Activated naive CD4-positive, alpha-beta T cell treated with anti-CD3 and anti-CD28 coated beads, Interleukin-2, amount 50 U/mL, for 24 hours (primary cell): Measurements from ENCODE around the gene LRRC49.
"Not testable (repeated sequence)": the region's sequence is repeated elsewhere in the genome, so short reads cannot be mapped to it uniquely, and the experiment has no call there.

ENCODE experiments used
- H3K27ac Mint-ChIP-seq: one replicate; pipeline ENCODE4 v1.8.0; 2021; ENCODE audit warnings: mild to moderate bottlenecking, mixed read lengths
- H3K27me3 Mint-ChIP-seq: one replicate; pipeline ENCODE4 v1.8.0; 2021; ENCODE audit warnings: mixed read lengths
- H3K36me3 Mint-ChIP-seq: one replicate; pipeline ENCODE4 v1.8.0; 2021; ENCODE audit warnings: mixed read lengths
- H3K4me1 Mint-ChIP-seq: one replicate; pipeline ENCODE4 v1.8.0; 2021; ENCODE audit warnings: mixed read lengths
- H3K4me3 Mint-ChIP-seq: one replicate; pipeline ENCODE4 v1.8.0; 2021; ENCODE audit warnings: mild to moderate bottlenecking, mixed read lengths
- H3K9me3 Mint-ChIP-seq: one replicate; pipeline ENCODE4 v1.8.0; 2021; ENCODE audit warnings: mixed read lengths

Gene LRRC49

GRCh38 chr15:70936326-70936725 lies 43.7 kb downstream of the LRRC49 start:
- Mint-ChIP-seq H3K27ac (no peak overlapping the region), H3K27me3 (peaks cover 13% of the 10 kb centered on the region), H3K4me1 (no peaks in the 10 kb centered on the region)

GRCh38 chr15:70943285-70943684 lies 50.7 kb downstream of the LRRC49 start:
- not testable (repeated sequence) for H3K4me3 Mint-ChIP-seq, H3K36me3 Mint-ChIP-seq, H3K9me3 Mint-ChIP-seq, H3K4me1 Mint-ChIP-seq, H3K27ac Mint-ChIP-seq
- H3K27me3 Mint-ChIP-seq = peaks cover 11% of the 10 kb centered on the region

More at GRCh38 chr15:70936326-70936725, 43.7 kb downstream of the LRRC49 start:
- no peaks in the 10 kb centered on the region for H3K9me3 Mint-ChIP-seq
- no peak overlapping the region for H3K4me3 Mint-ChIP-seq
- H3K36me3 Mint-ChIP-seq = no peaks in the 10 kb centered on the region

- Mint-ChIP-seq H3K27ac (no peak overlapping the region), H3K4me1 (no peaks in the 10 kb centered on the region), H3K9me3 (peaks cover 11% of the 10 kb centered on the region), H3K36me3 (no peaks in the 10 kb centered on the region), H3K27me3 (peaks cover 22% of the 10 kb centered on the region), H3K4me3 (no peak overlapping the region)
These were observed 55.0 kb downstream of the LRRC49 start for GRCh38 chr15:70947351-70948335.

- Mint-ChIP-seq H3K27me3 (peaks cover 28% of the 10 kb centered on the region), H3K27ac (no peak overlapping the region), H3K9me3 (peaks cover 11% of the 10 kb centered on the region), H3K4me3 (no peak overlapping the region), H3K4me1 (no peaks in the 10 kb centered on the region), H3K36me3 (no peaks in the 10 kb centered on the region)
These were observed 58.3 kb downstream of the LRRC49 start for GRCh38 chr15:70950953-70951352.

- Mint-ChIP-seq H3K27ac (no peak overlapping the region), H3K36me3 (no peaks in the 10 kb centered on the region), H3K27me3 (peaks cover 33% of the 10 kb centered on the region), H3K4me1 (no peaks in the 10 kb centered on the region), H3K4me3 (no peak overlapping the region), H3K9me3 (peaks cover 11% of the 10 kb centered on the region)
These were observed 61.5 kb downstream of the LRRC49 start for GRCh38 chr15:70954171-70954570.

GRCh38 chr15:70954733-70955132 lies 62.1 kb downstream of the LRRC49 start:
- Mint-ChIP-seq H3K9me3 (peaks cover 11% of the 10 kb centered on the region), H3K36me3 (no peaks in the 10 kb centered on the region), H3K4me1 (no peaks in the 10 kb centered on the region), H3K27me3 (peaks cover 32% of the 10 kb centered on the region), H3K27ac (no peak overlapping the region), H3K4me3 (no peak overlapping the region)

GRCh38 chr15:70955151-70955550 lies 62.5 kb downstream of the LRRC49 start:
- Mint-ChIP-seq H3K36me3 (no peaks in the 10 kb centered on the region), H3K4me3 (no peak overlapping the region), H3K9me3 (peaks cover 11% of the 10 kb centered on the region), H3K4me1 (no peaks in the 10 kb centered on the region), H3K27me3 (peaks cover 32% of the 10 kb centered on the region), H3K27ac (no peak overlapping the region)

GRCh38 chr15:70956201-70956995 lies 63.8 kb downstream of the LRRC49 start:
- H3K27me3 Mint-ChIP-seq = peaks cover 28% of the 10 kb centered on the region

GRCh38 chr15:70962084-70962483 lies 69.5 kb downstream of the LRRC49 start:
- Mint-ChIP-seq H3K36me3 (no peaks in the 10 kb centered on the region), H3K27ac (no peak overlapping the region), H3K9me3 (no peaks in the 10 kb centered on the region), H3K27me3 (peaks cover 18% of the 10 kb centered on the region), H3K4me3 (no peak overlapping the region), H3K4me1 (no peaks in the 10 kb centered on the region)

More at GRCh38 chr15:70956201-70956995, 63.8 kb downstream of the LRRC49 start:
- Mint-ChIP-seq H3K4me1 (no peaks in the 10 kb centered on the region), H3K9me3 (peaks cover 5% of the 10 kb centered on the region), H3K27ac (no peak overlapping the region), H3K4me3 (no peak overlapping the region), H3K36me3 (no peaks in the 10 kb centered on the region)

- peaks cover 12% of the 10 kb centered on the region for H3K27me3 Mint-ChIP-seq
- no peaks in the 10 kb centered on the region for H3K9me3 Mint-ChIP-seq
- H3K36me3 Mint-ChIP-seq = no peaks in the 10 kb centered on the region
- H3K27ac Mint-ChIP-seq = no peak overlapping the region
- H3K4me3 Mint-ChIP-seq = no peak overlapping the region
- no peaks in the 10 kb centered on the region for H3K4me1 Mint-ChIP-seq
These were observed 70.6 kb downstream of the LRRC49 start for GRCh38 chr15:70963199-70963598.

GRCh38 chr15:70964058-70964457 lies 71.4 kb downstream of the LRRC49 start:
- Mint-ChIP-seq H3K27me3 (peaks cover 11% of the 10 kb centered on the region), H3K9me3 (peaks cover 6% of the 10 kb centered on the region), H3K27ac (no peak overlapping the region), H3K4me1 (no peaks in the 10 kb centered on the region), H3K36me3 (no peaks in the 10 kb centered on the region), H3K4me3 (no peak overlapping the region)

GRCh38 chr15:70964686-70965085 lies 72.1 kb downstream of the LRRC49 start:
- Mint-ChIP-seq H3K4me3 (no peak overlapping the region), H3K27ac (no peak overlapping the region), H3K36me3 (no peaks in the 10 kb centered on the region), H3K4me1 (no peaks in the 10 kb centered on the region), H3K27me3 (peaks cover 11% of the 10 kb centered on the region), H3K9me3 (peaks cover 6% of the 10 kb centered on the region)

GRCh38 chr15:70967646-70968045 lies 75.0 kb downstream of the LRRC49 start:
- no peaks in the 10 kb centered on the region for H3K4me1 Mint-ChIP-seq
- H3K27me3 Mint-ChIP-seq = peaks cover 4% of the 10 kb centered on the region
- peaks cover 6% of the 10 kb centered on the region for H3K9me3 Mint-ChIP-seq
- H3K27ac Mint-ChIP-seq = no peak overlapping the region
- no peak overlapping the region for H3K4me3 Mint-ChIP-seq
- H3K36me3 Mint-ChIP-seq = no peaks in the 10 kb centered on the region

GRCh38 chr15:70974004-70974832 lies 81.6 kb downstream of the LRRC49 start:
- H3K27ac Mint-ChIP-seq = no peak overlapping the region
- peaks cover 3% of the 10 kb centered on the region for H3K27me3 Mint-ChIP-seq
- no peaks in the 10 kb centered on the region for H3K9me3 Mint-ChIP-seq
- H3K36me3 Mint-ChIP-seq = no peaks in the 10 kb centered on the region
- H3K4me3 Mint-ChIP-seq = no peak overlapping the region
- no peaks in the 10 kb centered on the region for H3K4me1 Mint-ChIP-seq

- Mint-ChIP-seq H3K27ac (no peak overlapping the region), H3K4me1 (no peaks in the 10 kb centered on the region), H3K9me3 (no peaks in the 10 kb centered on the region), H3K4me3 (no peak overlapping the region), H3K27me3 (peaks cover 3% of the 10 kb centered on the region), H3K36me3 (no peaks in the 10 kb centered on the region)
These were observed 84.2 kb downstream of the LRRC49 start for GRCh38 chr15:70976851-70977250.
